Mesenchymal stem cell (in vitro differentiated cells and primary cell): Measurements from ENCODE around the gene HEYL.
A peak's percentile ranks its signal among the peaks of the same experiment; 100 is the strongest.

Source experiments
- DNase-seq: peaks from one replicate; pipeline ENCODE4 v3.0.0-alpha.2; 2013
- H2AFZ ChIP-seq: one replicate; pipeline ENCODE4 v1.6.1; 2013; ENCODE audit warnings: low read depth, mild to moderate bottlenecking, control low read depth, inconsistent platforms, low read length, moderate library complexity
- H2AK5ac ChIP-seq: 2 replicates; pipeline ENCODE4 v1.6.1; 2013; ENCODE audit warnings: low read length, moderate library complexity, mild to moderate bottlenecking, inconsistent platforms; ENCODE audit not compliant: severe bottlenecking
- H2BK120ac ChIP-seq: one replicate; pipeline ENCODE4 v1.6.1; 2013; ENCODE audit warnings: low read depth, mild to moderate bottlenecking, inconsistent platforms, low read length, moderate library complexity
- H2BK12ac ChIP-seq, 2 experiments: one replicate each; pipeline ENCODE4 v1.6.1; 2013; ENCODE audit warnings: inconsistent platforms in 2 of 2, low read length in 2 of 2, mild to moderate bottlenecking in 2 of 2, moderate library complexity in 2 of 2, control low read depth in 1 of 2
- H2BK15ac ChIP-seq: one replicate; pipeline ENCODE4 v1.6.1; 2013; ENCODE audit warnings: mild to moderate bottlenecking, low read depth, inconsistent platforms; ENCODE audit not compliant: poor library complexity, severe bottlenecking
- H2BK5ac ChIP-seq: 2 replicates; pipeline ENCODE4 v1.6.1; 2013; ENCODE audit warnings: low read depth, mild to moderate bottlenecking, low read length, control low read depth, inconsistent platforms; ENCODE audit not compliant: poor library complexity, severe bottlenecking
- H3K14ac ChIP-seq, 2 experiments: one replicate each; pipeline ENCODE4 v1.6.1; 2013; ENCODE audit warnings: inconsistent platforms in 2 of 2, low read length in 2 of 2, control low read depth in 1 of 2, mild to moderate bottlenecking in 1 of 2, moderate library complexity in 1 of 2
- H3K18ac ChIP-seq, 2 experiments: one replicate each; pipeline ENCODE4 v1.6.1; 2013; ENCODE audit warnings: inconsistent platforms in 2 of 2, low read length in 2 of 2, control low read depth in 1 of 2, low read depth in 1 of 2, mild to moderate bottlenecking in 1 of 2
- H3K23ac ChIP-seq, 2 experiments: one replicate each; pipeline ENCODE4 v1.6.1; 2013; ENCODE audit warnings: inconsistent platforms in 2 of 2, low read length in 2 of 2, mild to moderate bottlenecking in 2 of 2, moderate library complexity in 2 of 2, control low read depth in 1 of 2
- H3K27ac ChIP-seq: 2 replicates; pipeline ENCODE4 v1.5.1; 2013; ENCODE audit warnings: mild to moderate bottlenecking, moderate library complexity, low read length, control low read depth, inconsistent platforms; ENCODE audit not compliant: poor library complexity, severe bottlenecking
- H3K27me3 ChIP-seq, 2 experiments: 2 replicates each; pipeline versions ENCODE4 v1.6.1 to v1.7.0; 2013; ENCODE audit warnings: low read length in 2 of 2, mild to moderate bottlenecking in 2 of 2, moderate library complexity in 2 of 2, control low read depth in 1 of 2, inconsistent platforms in 1 of 2; ENCODE audit not compliant: control insufficient read depth in 1 of 2, insufficient read depth in 1 of 2
- H3K36me3 ChIP-seq, 2 experiments: 2 replicates each; pipeline versions ENCODE4 v1.6.1 to v1.7.0; 2013; ENCODE audit warnings: low read length in 2 of 2, control low read depth in 1 of 2, inconsistent platforms in 1 of 2, low read depth in 1 of 2, mild to moderate bottlenecking in 1 of 2; ENCODE audit not compliant: insufficient read depth in 2 of 2, control insufficient read depth in 1 of 2
- H3K4ac ChIP-seq, 2 experiments: one replicate each; pipeline ENCODE4 v1.6.1; 2013; ENCODE audit warnings: inconsistent platforms in 2 of 2, low read length in 2 of 2, mild to moderate bottlenecking in 2 of 2, moderate library complexity in 2 of 2, control low read depth in 1 of 2, low read depth in 1 of 2
- H3K4me1 ChIP-seq: 2 replicates; pipeline ENCODE4 v1.6.1; 2013; ENCODE audit warnings: low read depth, low read length, control low read depth; ENCODE audit not compliant: control insufficient read depth, insufficient read depth
- H3K4me2 ChIP-seq: 2 replicates; pipeline ENCODE4 v1.6.1; 2013; ENCODE audit warnings: low read length, mild to moderate bottlenecking, inconsistent platforms; ENCODE audit not compliant: poor library complexity, severe bottlenecking
- H3K4me3 ChIP-seq, 2 experiments: 2 replicates each; pipeline versions ENCODE4 v1.5.1 to v1.7.0; 2013; ENCODE audit warnings: low read length in 2 of 2, mild to moderate bottlenecking in 2 of 2, control low read depth in 1 of 2, low read depth in 1 of 2; ENCODE audit not compliant: insufficient read depth in 1 of 2
- H3K79me1 ChIP-seq: replicated peaks from 2 replicates; pipeline ENCODE4 v1.6.1; 2013; ENCODE audit warnings: mild to moderate bottlenecking, control low read depth, low read length, inconsistent platforms; ENCODE audit not compliant: poor library complexity, severe bottlenecking
- H3K9ac ChIP-seq: 2 replicates; pipeline ENCODE4 v1.7.0; 2013; ENCODE audit warnings: mild to moderate bottlenecking, low read length, moderate library complexity
- H3K9me3 ChIP-seq: 2 replicates; pipeline ENCODE4 v1.7.0; 2013; ENCODE audit warnings: mild to moderate bottlenecking, low read length; ENCODE audit not compliant: control insufficient read depth
- H4K8ac ChIP-seq: one replicate; pipeline ENCODE4 v1.6.1; 2013; ENCODE audit warnings: inconsistent platforms, mild to moderate bottlenecking, low read length, moderate library complexity
- H4K91ac ChIP-seq: one replicate; pipeline ENCODE4 v1.6.1; 2013; ENCODE audit warnings: mild to moderate bottlenecking, low read length, inconsistent platforms
- WGBS: methylation state at CpG from one replicate; pipeline ENCODE4 v1.1.7; 2013; ENCODE audit warnings: mixed read lengths; 5-methylcytosine and 5-hydroxymethylcytosine counted together

Gene HEYL

DNA sequence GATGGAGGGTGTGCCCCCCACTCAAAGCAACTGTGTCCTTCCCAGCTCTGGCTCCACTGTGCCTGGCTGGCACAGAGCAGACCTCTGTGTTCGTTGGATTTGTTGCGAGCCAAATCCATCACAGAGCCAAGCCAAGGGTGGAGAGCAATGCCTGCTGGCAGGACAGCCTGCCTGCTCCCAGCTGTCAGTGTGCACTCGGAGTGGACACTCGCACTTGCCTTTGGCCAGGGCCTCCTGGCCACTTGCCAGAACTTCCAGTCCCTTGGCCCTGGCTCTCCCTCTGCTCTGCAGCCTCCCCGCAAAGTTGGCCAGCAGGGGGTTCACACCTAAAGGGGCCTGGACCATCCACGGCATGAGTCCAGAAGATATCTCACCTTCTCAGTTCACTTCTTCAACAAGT is 16.4 kb downstream of the HEYL start:
- no peak overlapping the region for H3K27ac ChIP-seq
- no peak overlapping the region for H2AK5ac ChIP-seq
- no peak for DNase-seq
- H3K4ac ChIP-seq, result no peak overlapping the region
- H2BK15ac ChIP-seq, result no peak overlapping the region
- H4K8ac ChIP-seq, result no peak overlapping the region
- no peak overlapping the region for H3K4me2 ChIP-seq
- no peak overlapping the region for H2BK120ac ChIP-seq
- H2BK5ac ChIP-seq, result no peak overlapping the region
- peaks cover 2% of the 10 kb centered on the region for H3K4me1 ChIP-seq
- H4K91ac ChIP-seq, result no peak overlapping the region
- peak overlapping the region in 1 of 2 experiments; percentile 34 for H3K23ac ChIP-seq
- no peaks in the 10 kb centered on the region for H3K79me1 ChIP-seq
- peaks cover 64 to 68% of the 10 kb centered on the region in 2 experiments for H3K27me3 ChIP-seq
- no peaks in the 10 kb centered on the region for H3K9me3 ChIP-seq
- WGBS, result 94% methylated on average over 6 of the region's 6 CpGs
- H3K36me3 ChIP-seq, result peaks cover 0 to 3% of the 10 kb centered on the region in 2 experiments
- no peak overlapping the region for H2AFZ ChIP-seq
- H2BK12ac ChIP-seq, result peak overlapping the region in 1 of 2 experiments; percentile 15
- no peak overlapping the region for H3K18ac ChIP-seq
- H3K14ac ChIP-seq, result peak overlapping the region in 1 of 2 experiments; percentile 11
- peak overlapping the region in 1 of 2 experiments; percentile 3 for H3K4me3 ChIP-seq
- no peak overlapping the region for H3K9ac ChIP-seq

DNA sequence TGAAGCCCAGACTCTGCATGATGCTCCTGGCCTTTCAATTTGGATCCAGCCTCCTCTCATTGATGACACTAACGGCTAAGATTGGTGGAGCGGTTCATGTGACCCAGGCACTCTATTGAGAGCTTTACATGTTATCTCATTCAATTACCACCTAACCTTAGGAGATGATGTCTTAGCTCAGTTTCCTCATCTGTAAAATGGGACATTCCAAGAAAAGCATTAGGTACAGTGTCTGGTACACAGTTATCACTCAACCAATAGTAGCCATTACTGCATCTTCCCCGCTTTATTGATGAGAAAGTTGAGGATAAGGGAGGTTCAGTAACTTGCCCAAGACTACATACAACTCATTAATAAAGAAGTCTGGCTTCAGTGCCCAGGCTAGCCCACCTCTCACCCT is 17.0 kb downstream of the HEYL start:
- Histone ChIP-seq H4K91ac (no peak overlapping the region), H2BK15ac (no peak overlapping the region), H2AFZ (no peak overlapping the region), H2BK5ac (no peak overlapping the region), H3K23ac (no peak overlapping the region), H3K9me3 (no peaks in the 10 kb centered on the region), H3K27ac (no peak overlapping the region), H3K27me3 (peaks cover 62 to 64% of the 10 kb centered on the region in 2 experiments), H3K4me2 (no peak overlapping the region), H3K36me3 (peaks cover 0 to 3% of the 10 kb centered on the region in 2 experiments), H4K8ac (no peak overlapping the region), H3K4me3 (no peak overlapping the region), H3K9ac (no peak overlapping the region), H3K4ac (no peak overlapping the region), H3K79me1 (no peaks in the 10 kb centered on the region), H2BK12ac (no peak overlapping the region), H3K14ac (no peak overlapping the region), H2BK120ac (no peak overlapping the region), H3K18ac (no peak overlapping the region), H2AK5ac (no peak overlapping the region), H3K4me1 (peaks cover 2% of the 10 kb centered on the region)
- 92% methylated on average over 3 of the region's 3 CpGs for WGBS
- no peak for DNase-seq

GRCh38 chr1:39620659-39621165 is 18.7 kb downstream of the HEYL start:
- no peak overlapping the region for H4K91ac ChIP-seq
- no peak overlapping the region for H4K8ac ChIP-seq
- no peaks in the 10 kb centered on the region for H3K36me3 ChIP-seq
- WGBS, result 89% methylated on average over 3 of the region's 3 CpGs
- H3K4me2 ChIP-seq, result no peak overlapping the region
- H3K18ac ChIP-seq, result no peak overlapping the region
- peaks cover 2% of the 10 kb centered on the region for H3K4me1 ChIP-seq
- no peak overlapping the region for H2BK5ac ChIP-seq
- no peak overlapping the region for H2BK12ac ChIP-seq
- H3K27ac ChIP-seq, result no peak overlapping the region
- no peak overlapping the region for H3K14ac ChIP-seq
- peaks cover 52 to 55% of the 10 kb centered on the region in 2 experiments for H3K27me3 ChIP-seq
- no peak overlapping the region for H2AK5ac ChIP-seq
- H2AFZ ChIP-seq, result no peak overlapping the region
- no peaks in the 10 kb centered on the region for H3K9me3 ChIP-seq
- H3K4ac ChIP-seq, result no peak overlapping the region
- no peak overlapping the region for H3K4me3 ChIP-seq
- no peaks in the 10 kb centered on the region for H3K79me1 ChIP-seq
- no peak overlapping the region for H2BK120ac ChIP-seq
- DNase-seq, result no peak
- H3K9ac ChIP-seq, result no peak overlapping the region
- H3K23ac ChIP-seq, result no peak overlapping the region
- H2BK15ac ChIP-seq, result no peak overlapping the region

- Histone ChIP-seq H3K14ac (no peak overlapping the region), H3K36me3 (no peaks in the 10 kb centered on the region), H3K23ac (no peak overlapping the region), H2BK5ac (no peak overlapping the region), H4K91ac (no peak overlapping the region), H3K27me3 (peaks cover 22 to 27% of the 10 kb centered on the region in 2 experiments), H3K4ac (no peak overlapping the region), H3K79me1 (no peaks in the 10 kb centered on the region), H3K4me1 (no peaks in the 10 kb centered on the region), H3K9ac (no peak overlapping the region), H3K4me2 (no peak overlapping the region), H2AFZ (no peak overlapping the region), H2AK5ac (no peak overlapping the region), H3K18ac (no peak overlapping the region), H2BK120ac (no peak overlapping the region), H3K27ac (no peak overlapping the region), H2BK12ac (no peak overlapping the region), H4K8ac (no peak overlapping the region), H3K4me3 (no peak overlapping the region), H3K9me3 (no peaks in the 10 kb centered on the region), H2BK15ac (no peak overlapping the region)
- no peak for DNase-seq
- WGBS, result 85% methylated on average over 4 of the region's 4 CpGs
Measured at GRCh38 chr1:39617488-39618049, 21.9 kb downstream of the HEYL start.
